Omental fat pad (tissue), 4 donors: ENCODE measurements around the gene AKAP8. TPM values are rescaled to one million over a fixed set of nuclear protein-coding genes. Genes with fewer than 3 reads are reported as not detected.
"Not testable (repeated sequence)": the region's sequence is repeated elsewhere in the genome, so short reads cannot be mapped to it uniquely, and the experiment has no call there.

Experiments used
- ATAC-seq: fragments of 150-250 bp; one replicate; pipeline ENCODE4 v1.9.1; 2016; ENCODE audit warnings: mild to moderate bottlenecking, moderate library complexity; ENCODE audit not compliant: low FRiP score
- DNase-seq: peaks from one replicate; pipeline ENCODE4 v3.0.0-alpha.2; 2019; ENCODE audit warnings: low spot score
- CTCF ChIP-seq, 3 donors: fragments of 450-650 bp; IDR thresholded peaks; one replicate each; pipeline ENCODE4 v1.5.1; 2016 to 2017; ENCODE audit warnings: antibody characterized with exemption in 3 of 3, mild to moderate bottlenecking in 3 of 3, moderate library complexity in 2 of 3
- total RNA-seq, 4 donors: library from RNA; depleted of rRNA; stranded (reverse); fragments of >200 nt; gene quantifications; one replicate each; pipeline ENCODE4 v1.1.0, GENCODE V29; 2016

The AKAP8 gene
- total RNA-seq, 4 donors from 2014 or later, result 17.5 to 45.6 (median 22.8) TPM

- ATAC-seq (no peak), DNase-seq (no peak)
- TF ChIP-seq CTCF (IDR thresholded peaks at IDR 0.05), result no peak
Measured at GRCh38 chr19:15398501-15399233, 19.1 kb upstream of the AKAP8 start.

GRCh38 chr19:15397782-15398181, 18.2 kb upstream of the AKAP8 start:
- no peak for TF ChIP-seq CTCF (IDR thresholded peaks at IDR 0.05)
- DNase-seq (no peak), ATAC-seq (no peak)

DNA sequence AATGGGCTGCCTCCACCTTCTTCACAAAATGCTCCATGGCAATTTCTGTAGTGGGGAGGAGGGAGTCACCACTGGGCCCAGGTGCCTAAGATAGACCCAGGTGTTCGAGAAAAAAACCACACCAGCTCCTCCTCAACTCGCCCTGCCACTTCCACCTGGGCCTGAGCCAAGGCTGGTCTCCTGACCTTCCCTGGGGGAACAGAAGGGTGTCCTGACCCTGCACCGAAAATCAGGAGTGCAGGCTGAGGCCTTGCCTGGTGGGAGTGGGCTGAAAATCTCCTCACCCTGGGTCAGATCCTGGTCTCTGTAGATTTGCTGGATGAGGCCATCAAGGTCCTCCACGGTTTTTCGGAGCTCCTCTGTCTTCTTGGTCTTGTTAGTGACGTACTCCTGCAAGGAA, 17.6 kb upstream of the AKAP8 start:
- DNase-seq (no peak), ATAC-seq (no peak)
- no peak for TF ChIP-seq CTCF (IDR thresholded peaks at IDR 0.05)

GRCh38 chr19:15396436-15396835, 16.8 kb upstream of the AKAP8 start:
- DNase-seq (no peak), ATAC-seq (no peak)
- TF ChIP-seq CTCF (IDR thresholded peaks at IDR 0.05), result no peak

DNA sequence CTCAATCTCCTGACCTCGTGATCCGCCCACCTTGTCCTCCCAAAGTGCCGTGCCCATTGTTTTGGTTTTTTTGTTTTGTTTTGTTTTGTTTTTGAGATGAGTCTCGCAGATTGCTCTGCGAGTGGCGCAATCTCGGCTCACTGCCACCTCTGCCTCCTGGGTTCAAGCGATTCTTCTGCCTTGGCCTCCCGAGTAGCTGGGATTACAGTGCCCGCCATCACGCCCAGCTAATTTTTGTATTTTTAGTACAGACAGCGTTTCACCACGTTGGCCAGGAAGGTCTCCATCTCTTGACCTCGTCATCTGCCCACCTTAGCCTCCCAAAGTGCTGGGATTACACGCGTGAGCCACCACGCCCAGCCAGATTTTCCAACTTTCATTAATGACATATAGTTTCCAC, 15.7 kb upstream of the AKAP8 start:
- ATAC-seq, result not testable (repeated sequence)

DNA sequence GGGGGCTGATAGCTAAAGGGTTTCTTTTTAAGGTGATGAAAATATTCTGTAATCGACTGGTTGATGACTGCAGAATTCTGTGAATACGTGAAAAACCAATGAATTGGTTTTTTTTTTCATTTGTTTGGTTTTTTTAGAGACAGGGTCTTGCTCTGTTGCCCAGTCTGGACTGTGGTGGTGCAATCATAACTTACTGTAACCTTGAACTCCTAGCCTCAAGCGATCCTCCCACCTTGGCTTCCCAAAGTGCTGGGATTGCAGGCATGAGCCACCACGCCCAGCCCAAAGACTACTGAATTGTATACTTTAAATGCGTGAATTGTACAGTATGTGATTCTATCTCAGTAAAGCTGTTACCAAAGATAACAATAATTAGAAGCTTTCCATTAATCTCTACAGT, 14.8 kb upstream of the AKAP8 start:
- ATAC-seq (no peak), DNase-seq (no peak)
- no peak for TF ChIP-seq CTCF (IDR thresholded peaks at IDR 0.05)

More for the DNA sequence above, 15.7 kb upstream of the AKAP8 start:
- DNase-seq, result not testable (repeated sequence)

GRCh38 chr19:15393963-15394362, 14.4 kb upstream of the AKAP8 start:
- DNase-seq, result no peak
- no peak for ATAC-seq
- TF ChIP-seq CTCF (IDR thresholded peaks at IDR 0.05), result no peak
